Chondrocyte (in vitro differentiated cells): ENCODE data around the gene ZMYND19. TPM values are rescaled to one million over a fixed set of nuclear protein-coding genes. Genes with fewer than 3 reads are reported as not detected.
A peak's percentile ranks its signal among the peaks of the same experiment; 100 is the strongest.
"Not testable (repeated sequence)": the region's sequence is repeated elsewhere in the genome, so short reads cannot be mapped to it uniquely, and the experiment has no call there.

Source experiments
- DNase-seq: peaks from one replicate; pipeline ENCODE4 v3.0.0; 2021; ENCODE audit warnings: mixed read lengths, low spot score
- H3K27ac Mint-ChIP-seq: one replicate; pipeline ENCODE4 v1.8.0; 2021; ENCODE audit warnings: mild to moderate bottlenecking, moderate library complexity, mixed read lengths; ENCODE audit not compliant: unreplicated experiment
- H3K27me3 Mint-ChIP-seq: 2 replicates; pipeline ENCODE4 v1.8.0; 2021; ENCODE audit warnings: low read depth, mixed read lengths
- H3K36me3 Mint-ChIP-seq: 2 replicates; pipeline ENCODE4 v1.8.0; 2021; ENCODE audit warnings: low read depth, mixed read lengths
- H3K4me1 Mint-ChIP-seq: 2 replicates; pipeline ENCODE4 v1.8.0; 2021; ENCODE audit warnings: low read depth, mild to moderate bottlenecking, mixed read lengths
- H3K4me3 Mint-ChIP-seq: one replicate; pipeline ENCODE4 v1.8.0; 2021; ENCODE audit warnings: mild to moderate bottlenecking, moderate library complexity, mixed read lengths; ENCODE audit not compliant: unreplicated experiment
- H3K9me3 Mint-ChIP-seq: 2 replicates; pipeline ENCODE4 v1.8.0; 2021; ENCODE audit warnings: low read depth, mixed read lengths
- CTCF ChIP-seq: fragments of 200-600 bp; sonication (generic); IDR thresholded peaks from 2 replicates; pipeline ENCODE4 v1.5.0; 2021; ENCODE audit warnings: antibody characterized with exemption, mild to moderate bottlenecking, moderate library complexity
- total RNA-seq: library from RNA; stranded (reverse); gene quantifications from 3 replicates; pipeline ENCODE4 v1.2.1, GENCODE V29; 2021

ZMYND19 gene
- total RNA-seq, 1 donor from 2014 or later: 32.5 TPM

GRCh38 chr9:137575364-137575715 is 15.0 kb downstream of the ZMYND19 start:
- Mint-ChIP-seq H3K27ac (no peak overlapping the region), H3K4me3 (no peak overlapping the region), H3K36me3 (peaks cover 17% of the 10 kb centered on the region), H3K27me3 (no peaks in the 10 kb centered on the region), H3K9me3 (no peaks in the 10 kb centered on the region), H3K4me1 (peaks cover 27% of the 10 kb centered on the region)
- no peak for DNase-seq
- TF ChIP-seq CTCF: no peak

- Mint-ChIP-seq H3K36me3 (peaks cover 18% of the 10 kb centered on the region), H3K4me3 (no peak overlapping the region), H3K27me3 (no peaks in the 10 kb centered on the region), H3K9me3 (no peaks in the 10 kb centered on the region), H3K27ac (peak overlapping the region; percentile 22), H3K4me1 (peaks cover 25% of the 10 kb centered on the region)
- TF ChIP-seq CTCF: no peak
- no peak for DNase-seq
Observed at GRCh38 chr9:137574192-137574591, 16.1 kb downstream of the ZMYND19 start.

GRCh38 chr9:137570566-137570965 is 19.7 kb downstream of the ZMYND19 start:
- TF ChIP-seq CTCF: no peak
- H3K4me3 Mint-ChIP-seq: no peak overlapping the region
- no peaks in the 10 kb centered on the region for H3K9me3 Mint-ChIP-seq
- no peak for DNase-seq
- peaks cover 16% of the 10 kb centered on the region for H3K36me3 Mint-ChIP-seq
- H3K27ac Mint-ChIP-seq: no peak overlapping the region
- H3K27me3 Mint-ChIP-seq: no peaks in the 10 kb centered on the region
- peaks cover under 1% of the 10 kb centered on the region for H3K4me1 Mint-ChIP-seq

- Mint-ChIP-seq H3K4me1 (no peaks in the 10 kb centered on the region), H3K27me3 (no peaks in the 10 kb centered on the region), H3K36me3 (peaks cover 15% of the 10 kb centered on the region), H3K4me3 (no peak overlapping the region), H3K9me3 (no peaks in the 10 kb centered on the region), H3K27ac (no peak overlapping the region)
- no peak for DNase-seq
- no peak for TF ChIP-seq CTCF
Observed at GRCh38 chr9:137569609-137570203, 20.6 kb downstream of the ZMYND19 start.

GRCh38 chr9:137568445-137568844 is 21.9 kb downstream of the ZMYND19 start:
- not testable (repeated sequence) for H3K9me3 Mint-ChIP-seq, H3K4me3 Mint-ChIP-seq, DNase-seq, H3K4me1 Mint-ChIP-seq, H3K27ac Mint-ChIP-seq, H3K27me3 Mint-ChIP-seq
- H3K36me3 Mint-ChIP-seq: peaks cover 21% of the 10 kb centered on the region

- Mint-ChIP-seq H3K4me1 (no peaks in the 10 kb centered on the region), H3K4me3 (no peak overlapping the region), H3K36me3 (peaks cover 22% of the 10 kb centered on the region), H3K9me3 (no peaks in the 10 kb centered on the region), H3K27ac (no peak overlapping the region), H3K27me3 (no peaks in the 10 kb centered on the region)
- DNase-seq: no peak
- TF ChIP-seq CTCF: no peak
Observed at GRCh38 chr9:137564817-137565411, 25.4 kb downstream of the ZMYND19 start.
